Hypothalamus (tissue), 51 donors: ENCODE measurements around the gene UCP2.

Source experiments
- DNase-seq, 51 donors: peaks; one replicate each; lab custom pipeline; 2025; lab: John Stamatoyannopoulos, UW

UCP2 gene

DNA sequence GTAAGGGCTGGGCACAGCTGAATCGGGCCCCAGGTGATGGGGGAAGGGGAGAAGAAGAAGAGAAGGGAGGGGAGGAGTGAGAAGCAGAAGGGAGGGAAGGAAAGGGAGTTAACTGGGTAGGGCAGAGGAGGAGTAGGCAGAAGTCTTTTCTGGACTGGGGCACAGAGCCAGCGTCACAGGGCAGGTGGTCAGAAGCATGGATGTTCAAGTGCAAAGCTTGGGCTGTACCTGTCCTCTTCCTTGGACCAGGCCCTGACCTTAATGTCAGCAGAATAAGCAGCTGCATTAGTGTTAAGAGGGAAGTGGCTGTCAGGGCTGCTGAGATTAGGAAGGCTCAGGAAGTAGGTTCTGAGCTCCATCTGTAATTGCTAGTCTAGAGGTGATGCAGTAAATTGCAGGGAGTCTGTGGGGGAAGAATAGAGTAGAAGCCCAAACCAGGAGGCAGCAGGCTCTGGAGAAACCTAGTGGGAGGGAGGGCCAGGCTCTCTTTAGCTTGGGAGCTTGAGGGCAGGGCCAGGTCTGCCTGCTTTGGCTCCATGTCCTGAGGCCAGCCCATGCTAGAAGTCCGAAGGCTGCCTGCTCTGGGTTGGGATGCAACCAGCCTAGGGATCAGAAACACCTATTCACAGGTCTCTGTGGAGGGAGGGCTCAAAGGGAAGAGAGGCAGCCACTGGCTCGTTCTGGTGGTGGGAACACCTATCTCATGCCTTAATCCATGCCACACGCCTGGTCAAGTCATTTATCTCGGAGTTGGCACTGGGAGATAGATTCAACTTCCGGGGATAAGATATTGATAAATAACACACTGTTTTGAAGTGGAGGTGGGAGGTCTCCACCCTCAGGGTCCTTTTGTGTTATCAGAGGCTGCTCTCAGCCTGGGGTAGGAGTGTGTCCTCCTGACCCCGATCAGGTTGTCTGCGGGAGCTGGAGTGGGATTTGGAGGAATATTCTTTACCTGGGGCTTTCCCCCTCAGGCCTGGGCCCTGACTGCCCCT is 28.0 kb upstream of the UCP2 start:
- DNase-seq = no peak

DNA sequence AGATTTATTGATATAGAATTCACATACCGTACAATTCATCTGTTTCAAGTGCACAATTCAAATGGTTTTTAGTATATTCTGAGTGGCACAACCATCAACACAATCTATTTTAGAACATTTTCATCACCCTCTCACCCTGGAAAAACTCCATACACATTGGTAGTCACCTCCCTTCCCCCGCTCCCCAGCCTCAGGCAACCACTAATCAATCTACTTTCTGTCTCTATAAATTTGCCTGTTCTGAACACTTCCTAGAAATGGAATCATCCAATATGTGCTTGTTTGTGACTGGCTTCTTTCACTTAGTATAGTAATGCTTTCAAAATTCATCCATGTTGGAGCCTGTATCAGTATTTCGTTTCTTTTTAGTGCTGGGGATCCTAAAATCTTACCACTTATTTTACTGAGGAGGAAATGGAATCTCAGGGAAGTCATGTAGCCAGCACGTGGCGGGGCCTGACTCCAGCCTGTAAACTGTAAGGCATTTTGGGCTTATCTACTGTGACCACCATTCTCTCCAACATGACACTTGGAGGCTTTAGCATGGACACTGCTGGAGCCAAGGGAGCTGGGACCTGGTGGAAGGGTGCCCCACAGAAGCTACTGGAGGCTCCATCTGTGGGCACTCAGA is 27.1 kb upstream of the UCP2 start:
- no peak for DNase-seq

GRCh38 chr11:74009230-74009547 is 26.5 kb upstream of the UCP2 start:
- no peak for DNase-seq

- no peak for DNase-seq
These were observed 26.0 kb upstream of the UCP2 start, which contains the start of gene UCP3 for GRCh38 chr11:74008373-74009229. TSS of gene UCP3 (minus strand) at chr11:74009085. CDS start at chr11:74007042, 2,043 bp downstream.

DNA sequence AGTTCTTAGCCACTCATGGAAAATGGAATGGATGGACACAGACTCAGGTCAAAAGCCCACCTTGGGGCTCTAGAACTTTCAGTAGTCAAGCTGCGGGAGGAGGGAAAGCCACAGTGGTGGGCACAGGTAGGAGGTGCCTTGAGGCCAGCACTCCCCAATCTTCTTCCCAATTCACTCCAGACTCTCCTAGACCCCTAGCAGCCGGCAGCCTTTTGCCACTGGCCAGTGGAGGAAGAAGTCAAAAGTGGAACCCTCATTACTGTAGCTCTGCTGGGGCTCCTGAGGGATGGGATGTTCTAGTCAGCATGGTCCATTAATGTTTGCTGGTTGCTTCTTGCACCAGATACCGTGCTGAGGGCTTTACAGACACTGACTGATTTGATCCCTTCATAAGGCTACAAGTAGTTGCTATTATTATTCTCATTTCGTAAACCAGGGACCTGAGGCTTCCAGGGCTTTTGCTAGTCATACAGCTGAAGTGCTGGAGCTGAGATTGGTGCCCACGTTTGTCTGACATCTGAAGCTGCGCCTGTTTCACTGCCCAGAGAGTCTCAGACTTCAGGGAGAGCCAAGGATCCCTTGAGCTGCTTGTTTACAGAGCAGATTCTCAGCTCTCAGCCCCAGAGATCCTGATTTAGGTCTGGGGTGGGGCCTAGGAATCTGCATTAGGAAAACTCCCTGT is 25.2 kb upstream of the UCP2 start:
- no peak for DNase-seq

GRCh38 chr11:74006743-74007304 is 24.2 kb upstream of the UCP2 start:
- no peak for DNase-seq

- no peak for DNase-seq
These were observed 23.3 kb upstream of the UCP2 start for GRCh38 chr11:74005721-74006517.

GRCh38 chr11:74004759-74005615 is 22.3 kb upstream of the UCP2 start:
- peak in 1 of 51 donors; percentile 6 for DNase-seq

DNA sequence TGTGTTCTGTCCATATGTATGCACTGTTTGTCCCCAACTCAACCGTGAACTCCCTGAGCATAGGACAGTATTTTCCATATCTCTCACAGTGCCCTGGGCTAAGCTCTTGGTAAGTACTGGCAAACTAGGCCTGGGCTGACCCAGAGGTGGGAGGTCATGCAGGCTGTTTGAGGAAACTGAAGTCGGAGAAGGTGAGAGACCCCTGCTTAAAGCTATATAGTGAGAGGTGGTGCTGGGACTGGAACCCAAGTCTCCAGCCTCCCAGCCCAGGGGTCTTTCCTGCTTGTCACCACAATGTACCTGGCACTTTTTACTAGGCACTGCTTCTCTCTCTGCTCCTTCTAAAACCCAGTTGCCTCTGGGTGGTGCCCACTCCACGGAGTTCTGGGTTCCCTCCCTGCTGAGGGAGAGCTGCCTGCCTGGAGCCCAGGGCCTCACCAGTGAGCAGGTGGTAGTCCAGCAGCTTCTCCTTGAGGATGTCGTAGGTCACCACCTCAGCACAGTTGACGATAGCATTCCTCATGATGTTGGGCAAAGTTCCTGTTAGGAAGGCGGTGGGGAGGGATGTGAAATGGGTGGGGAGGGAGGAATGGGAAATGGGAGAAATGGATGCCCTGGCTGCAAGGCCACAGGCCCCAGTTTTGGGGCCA is 21.5 kb upstream of the UCP2 start:
- DNase-seq = no peak

- DNase-seq = no peak
These were observed 20.2 kb upstream of the UCP2 start for GRCh38 chr11:74002832-74003231.

DNA sequence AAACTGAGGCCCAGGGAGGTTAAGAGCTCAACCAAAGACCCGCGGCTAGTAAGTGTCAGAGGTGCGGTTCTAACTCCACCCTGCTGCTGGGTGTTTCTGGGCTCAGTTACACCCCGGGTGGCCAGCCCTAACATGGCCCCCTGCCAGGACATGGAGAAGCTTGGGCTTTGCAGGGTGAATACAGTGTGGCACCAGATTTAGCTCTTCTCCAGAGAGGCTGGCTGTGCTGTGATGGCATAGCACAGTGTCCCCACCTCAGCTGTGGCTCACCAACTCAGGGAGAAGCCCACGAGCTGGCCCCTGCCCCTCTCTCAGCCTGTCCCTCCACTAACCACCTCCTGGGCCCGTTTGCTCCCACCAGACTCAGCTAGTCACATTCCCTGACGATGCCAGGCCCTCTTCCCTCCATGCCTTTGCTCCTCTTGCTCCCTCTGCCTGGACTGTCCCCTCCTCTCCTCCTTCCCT is 19.2 kb upstream of the UCP2 start:
- no peak for DNase-seq

DNA sequence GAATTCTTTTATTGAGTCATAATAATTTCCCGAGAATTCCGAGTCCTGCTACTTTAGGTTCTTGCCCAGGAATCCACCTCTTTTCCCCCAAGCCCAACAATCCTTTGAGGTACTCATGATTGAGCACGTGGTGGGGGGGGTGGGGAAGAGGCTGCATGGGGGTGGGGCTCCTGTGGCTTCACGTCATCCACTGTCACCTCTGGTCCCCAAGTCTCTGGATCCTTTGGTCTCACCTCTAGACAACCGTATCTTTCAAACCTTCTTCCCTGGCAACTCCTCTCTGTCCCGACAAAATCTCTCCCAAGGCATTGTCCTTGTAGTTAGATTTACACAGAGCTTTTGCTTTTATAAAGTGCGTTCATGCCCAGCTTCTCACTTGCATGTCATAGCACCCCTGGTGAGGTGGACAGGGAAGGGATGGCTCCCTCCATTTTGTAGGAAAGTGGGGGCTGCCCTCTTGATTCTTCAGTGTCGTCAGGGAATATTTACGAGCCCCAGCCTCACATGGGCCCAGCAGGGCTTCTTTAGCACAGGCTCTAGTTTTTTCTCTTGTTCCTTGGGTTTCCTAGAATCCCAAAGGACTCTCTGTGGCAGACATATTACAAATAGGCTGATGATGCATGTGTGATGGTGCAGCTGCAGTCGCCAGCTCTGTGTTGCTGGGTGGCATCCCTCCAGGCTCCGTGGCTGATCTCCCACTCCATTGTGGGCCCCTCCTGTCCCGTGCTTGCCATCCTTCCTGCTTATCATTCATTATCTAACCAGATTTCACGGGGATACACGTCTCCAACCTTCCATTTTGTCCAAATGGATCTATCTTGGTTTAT is 17.9 kb upstream of the UCP2 start:
- peak in 2 of 51 donors; percentile 19 for DNase-seq

- DNase-seq = peak in 1 of 51 donors; percentile 62
These were observed 17.1 kb upstream of the UCP2 start for GRCh38 chr11:73999581-74000306.

DNA sequence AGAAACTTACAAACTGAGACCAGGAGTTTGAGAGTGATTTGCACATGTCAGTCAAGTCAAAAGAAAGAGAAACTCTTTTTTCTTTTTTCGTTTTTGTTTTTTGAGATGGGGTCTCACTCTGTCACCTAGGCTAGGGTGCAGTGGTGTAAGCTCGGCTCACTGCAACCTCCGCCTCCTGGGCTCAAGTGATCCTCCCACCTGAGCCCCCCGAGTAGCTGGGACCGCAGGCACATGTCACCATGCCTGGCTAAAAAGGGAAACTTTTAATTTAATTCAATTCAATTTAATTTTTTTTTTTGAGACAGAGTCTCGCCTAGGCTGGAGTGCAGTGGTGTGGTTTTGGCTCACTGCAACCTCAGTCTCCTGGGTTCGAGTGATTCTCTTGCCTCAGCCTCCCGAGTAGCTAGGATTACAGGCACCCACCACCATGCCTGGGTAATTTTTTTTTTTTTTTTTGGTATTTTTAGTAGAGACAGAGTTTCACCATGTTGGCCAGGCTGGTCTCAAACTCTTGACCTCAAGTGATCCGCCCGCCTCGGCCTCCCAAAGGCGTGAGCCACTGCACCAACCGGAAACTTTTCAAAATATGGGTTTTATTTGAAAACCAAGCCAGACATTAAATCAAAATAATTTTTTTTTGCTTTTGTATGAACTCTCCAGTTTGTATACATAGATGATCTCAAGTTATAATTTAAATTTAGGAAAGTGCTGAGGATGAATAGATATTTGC is 16.4 kb upstream of the UCP2 start:
- no peak for DNase-seq

- no peak for DNase-seq
These were observed 14.6 kb upstream of the UCP2 start for GRCh38 chr11:73997120-73997770.
